Activated CD4-positive, alpha-beta memory T cell treated with anti-CD3 and anti-CD28 coated beads for 36 hours (primary cell): ENCODE data around the gene PRTFDC1. TPM values are rescaled to one million over a fixed set of nuclear protein-coding genes. Genes with fewer than 3 reads are reported as not detected.
"Not testable (repeated sequence)": the region's sequence is repeated elsewhere in the genome, so short reads cannot be mapped to it uniquely, and the experiment has no call there.

Source experiments
- CTCF ChIA-PET: fragments of 350-600 bp; sonication (Branson Sonifier 250); formaldehyde crosslinking; loops from one replicate; lab custom pipeline; 2021; ENCODE audit warnings: antibody characterized with exemption, inconsistent platforms; lab: Charles Lee
- POLR2A ChIA-PET: fragments of 350-600 bp; sonication (Branson Sonifier 250); formaldehyde crosslinking; loops from one replicate; lab custom pipeline; 2021; ENCODE audit warnings: antibody characterized with exemption; lab: Charles Lee
- DNase-seq: peaks from one replicate; pipeline ENCODE4 v3.0.0-alpha.2; 2020
- H3K27ac Mint-ChIP-seq: one replicate; pipeline ENCODE4 v1.8.0; 2021; ENCODE audit warnings: mixed read lengths
- H3K27me3 Mint-ChIP-seq: one replicate; pipeline ENCODE4 v1.8.0; 2021; ENCODE audit warnings: mixed read lengths
- H3K36me3 Mint-ChIP-seq: one replicate; pipeline ENCODE4 v1.8.0; 2021; ENCODE audit warnings: mixed read lengths
- H3K4me1 Mint-ChIP-seq: one replicate; pipeline ENCODE4 v1.8.0; 2021; ENCODE audit warnings: low read depth, mixed read lengths
- H3K4me3 Mint-ChIP-seq: one replicate; pipeline ENCODE4 v1.8.0; 2021; ENCODE audit warnings: mild to moderate bottlenecking, mixed read lengths
- H3K9me3 Mint-ChIP-seq: one replicate; pipeline ENCODE4 v1.8.0; 2021; ENCODE audit warnings: mixed read lengths
- intact Hi-C: fragments of 100-400 bp; cut with micrococcal nuclease; formaldehyde crosslinking; loops from one replicate; pipeline ENCODE4 v1.15.1; 2023
- total RNA-seq, 2 experiments: library from RNA; stranded (reverse); gene quantifications; one replicate each; pipeline ENCODE4 v1.2.3, GENCODE V29; 2021

The PRTFDC1 gene
- total RNA-seq, 2 experiments from 2014 or later, result 0.36 to 0.41 TPM

GRCh38 chr10:24848195-24848594, 104.2 kb downstream of the PRTFDC1 start:
- Mint-ChIP-seq H3K36me3 (no peaks in the 10 kb centered on the region), H3K9me3 (peaks cover 4% of the 10 kb centered on the region), H3K4me1 (peaks cover 8% of the 10 kb centered on the region), H3K27ac (no peak overlapping the region), H3K4me3 (no peak overlapping the region), H3K27me3 (peaks cover 4% of the 10 kb centered on the region)
- ChIA-PET POLR2A (no interaction called here), CTCF (no interaction called here)
- DNase-seq, result no peak
- intact Hi-C loops, result no loop called here

GRCh38 chr10:24847112-24848070, 105.0 kb downstream of the PRTFDC1 start:
- Mint-ChIP-seq H3K4me1 (peaks cover 8% of the 10 kb centered on the region), H3K27ac (no peak overlapping the region), H3K36me3 (no peaks in the 10 kb centered on the region), H3K4me3 (no peak overlapping the region), H3K27me3 (peaks cover 4% of the 10 kb centered on the region), H3K9me3 (peaks cover 4% of the 10 kb centered on the region)
- POLR2A ChIA-PET, result no interaction called here
- intact Hi-C loops, result no loop called here
- DNase-seq, result no peak
- CTCF ChIA-PET, result interaction anchor here (1.1 kb wide), 1 partner anchor 233 kb away, joined by 3 read pairs; no protein-coding TSS in a partner anchor

GRCh38 chr10:24844742-24845141, 107.7 kb downstream of the PRTFDC1 start:
- no peak overlapping the region for H3K4me3 Mint-ChIP-seq
- peaks cover 4% of the 10 kb centered on the region for H3K9me3 Mint-ChIP-seq
- CTCF ChIA-PET, result no interaction called here
- peaks cover 2% of the 10 kb centered on the region for H3K27me3 Mint-ChIP-seq
- no peak overlapping the region for H3K27ac Mint-ChIP-seq
- POLR2A ChIA-PET, result no interaction called here
- intact Hi-C loops, result no loop called here
- no peaks in the 10 kb centered on the region for H3K36me3 Mint-ChIP-seq
- no peak for DNase-seq
- no peaks in the 10 kb centered on the region for H3K4me1 Mint-ChIP-seq

DNA sequence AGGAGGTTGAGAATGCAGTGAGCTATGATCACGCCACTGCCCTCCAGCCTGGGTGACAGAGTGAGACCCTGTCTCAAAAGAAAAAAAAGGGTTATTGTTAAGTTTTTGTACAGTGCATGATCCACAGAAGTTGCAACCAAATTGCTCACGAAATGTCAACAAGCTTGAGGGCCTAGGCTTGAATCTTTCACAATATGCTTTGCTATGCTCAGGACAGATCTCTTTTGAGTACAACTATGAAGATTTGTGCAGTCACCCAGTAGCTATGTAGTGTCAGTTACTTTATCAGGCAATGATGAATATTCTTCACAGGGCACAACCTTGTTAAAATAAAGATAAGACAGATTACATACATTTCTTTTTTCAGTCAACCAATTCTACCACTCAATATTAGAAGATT, 109.2 kb downstream of the PRTFDC1 start:
- Mint-ChIP-seq H3K36me3 (no peaks in the 10 kb centered on the region), H3K9me3 (peaks cover 4% of the 10 kb centered on the region), H3K4me3 (no peak overlapping the region), H3K27ac (no peak overlapping the region), H3K27me3 (peaks cover 2% of the 10 kb centered on the region), H3K4me1 (no peaks in the 10 kb centered on the region)
- CTCF ChIA-PET, result no interaction called here
- DNase-seq, result no peak
- POLR2A ChIA-PET, result no interaction called here
- intact Hi-C loops, result no loop called here

GRCh38 chr10:24842856-24843255, 109.5 kb downstream of the PRTFDC1 start:
- Mint-ChIP-seq H3K4me1 (no peaks in the 10 kb centered on the region), H3K27ac (no peak overlapping the region), H3K36me3 (no peaks in the 10 kb centered on the region), H3K27me3 (peaks cover 2% of the 10 kb centered on the region), H3K9me3 (peaks cover 5% of the 10 kb centered on the region), H3K4me3 (no peak overlapping the region)
- DNase-seq, result no peak
- CTCF ChIA-PET, result no interaction called here
- intact Hi-C loops, result no loop called here
- POLR2A ChIA-PET, result no interaction called here

DNA sequence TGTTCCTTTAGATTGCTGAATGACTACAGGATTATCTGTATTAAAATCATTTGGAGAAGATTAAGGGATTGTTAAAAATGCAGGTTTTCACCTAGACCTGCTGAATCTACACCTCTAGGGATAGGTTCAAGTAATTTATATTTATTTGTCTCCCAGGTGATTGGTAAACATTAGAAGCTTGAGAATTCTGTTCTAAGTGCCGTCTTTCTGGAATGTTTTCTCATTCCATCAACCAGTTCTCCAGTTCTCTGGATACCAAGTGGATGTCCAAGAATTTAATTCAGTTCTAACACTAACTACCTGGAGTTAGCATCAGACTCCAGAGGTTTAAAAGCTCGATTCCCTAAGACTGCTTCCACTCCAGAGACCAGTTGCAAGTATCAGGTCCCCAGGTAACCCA, 110.9 kb downstream of the PRTFDC1 start:
- H3K36me3 Mint-ChIP-seq, result no peaks in the 10 kb centered on the region

GRCh38 chr10:24840784-24841183, 111.6 kb downstream of the PRTFDC1 start:
- no peak overlapping the region for H3K27ac Mint-ChIP-seq

More for the DNA sequence above, 110.9 kb downstream of the PRTFDC1 start:
- intact Hi-C loops, result no loop called here
- Mint-ChIP-seq H3K4me3 (no peak overlapping the region), H3K4me1 (no peaks in the 10 kb centered on the region), H3K27ac (no peak overlapping the region), H3K9me3 (peaks cover 16% of the 10 kb centered on the region), H3K27me3 (peaks cover 2% of the 10 kb centered on the region)
- ChIA-PET POLR2A (no interaction called here), CTCF (no interaction called here)
- no peak for DNase-seq

DNA sequence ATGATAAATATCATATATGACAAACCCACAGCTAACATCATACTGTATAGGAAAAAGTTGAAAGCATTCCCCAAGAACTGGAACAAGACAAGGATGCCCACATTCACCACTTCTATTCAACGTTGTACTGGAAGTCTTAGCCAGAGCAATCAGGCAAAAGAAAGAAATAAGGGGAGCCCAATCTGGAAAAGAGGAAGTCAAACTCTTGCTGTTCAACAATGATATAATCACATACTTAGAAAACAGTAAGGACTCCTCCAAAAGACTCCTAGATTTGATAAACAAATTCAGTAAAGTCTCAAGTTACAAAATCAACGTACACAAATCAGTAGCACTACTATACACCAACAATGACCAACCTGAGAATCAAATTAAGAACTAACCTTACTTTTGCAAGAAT, 114.6 kb downstream of the PRTFDC1 start:
- H3K36me3 Mint-ChIP-seq, H3K4me1 Mint-ChIP-seq, DNase-seq, POLR2A ChIA-PET, H3K27me3 Mint-ChIP-seq, H3K27ac Mint-ChIP-seq, H3K4me3 Mint-ChIP-seq, intact Hi-C loops: not testable (repeated sequence)
- peaks cover 15% of the 10 kb centered on the region for H3K9me3 Mint-ChIP-seq
- CTCF ChIA-PET, result interaction anchor here (0.9 kb wide), 1 partner anchor 18 kb away, joined by 3 read pairs; no protein-coding TSS in a partner anchor

More at GRCh38 chr10:24840784-24841183, 111.6 kb downstream of the PRTFDC1 start:
- no peaks in the 10 kb centered on the region for H3K36me3 Mint-ChIP-seq
- intact Hi-C loops, result no loop called here
- ChIA-PET POLR2A (no interaction called here), CTCF (no interaction called here)
- no peak for DNase-seq
- H3K4me3 Mint-ChIP-seq, result no peak overlapping the region
- peaks cover 4% of the 10 kb centered on the region for H3K27me3 Mint-ChIP-seq
- no peaks in the 10 kb centered on the region for H3K4me1 Mint-ChIP-seq
- peaks cover 18% of the 10 kb centered on the region for H3K9me3 Mint-ChIP-seq

DNA sequence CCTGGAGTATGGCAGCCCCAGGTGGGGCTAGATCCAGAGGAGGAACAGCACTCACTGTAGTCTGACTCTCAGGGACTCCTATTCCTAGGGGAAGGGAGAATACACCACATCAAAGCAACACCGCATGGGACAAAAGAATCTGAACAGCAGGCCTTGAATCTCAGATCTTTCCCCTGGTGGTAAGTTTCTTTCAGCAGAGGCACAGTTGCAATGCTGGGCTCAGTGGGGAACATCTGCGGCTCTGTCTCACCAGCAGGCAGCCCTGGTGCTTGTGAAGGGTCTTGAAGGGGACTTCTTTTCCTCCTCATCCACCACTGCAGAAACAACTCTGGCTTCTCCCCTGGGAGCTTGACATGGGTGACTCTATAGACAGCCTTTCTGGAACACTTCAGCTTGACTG, 117.5 kb downstream of the PRTFDC1 start:
- Mint-ChIP-seq H3K27me3 (peaks cover 2% of the 10 kb centered on the region), H3K9me3 (peaks cover 15% of the 10 kb centered on the region), H3K36me3 (no peaks in the 10 kb centered on the region), H3K4me1 (no peaks in the 10 kb centered on the region), H3K4me3 (no peak overlapping the region), H3K27ac (no peak overlapping the region)
- DNase-seq, result no peak
- intact Hi-C loops, result no loop called here
- POLR2A ChIA-PET, result no interaction called here
- CTCF ChIA-PET, result no interaction called here

GRCh38 chr10:24826009-24826408, 126.4 kb downstream of the PRTFDC1 start:
- peaks cover 36% of the 10 kb centered on the region for H3K4me1 Mint-ChIP-seq
- intact Hi-C loops, result no loop called here
- ChIA-PET POLR2A (no interaction called here), CTCF (no interaction called here)
- H3K9me3 Mint-ChIP-seq, result no peaks in the 10 kb centered on the region
- H3K27ac Mint-ChIP-seq, result no peak overlapping the region
- H3K27me3 Mint-ChIP-seq, result no peaks in the 10 kb centered on the region
- no peaks in the 10 kb centered on the region for H3K36me3 Mint-ChIP-seq
- peak overlapping the region; percentile 40 for H3K4me3 Mint-ChIP-seq
- no peak for DNase-seq

GRCh38 chr10:24825551-24825950, 126.9 kb downstream of the PRTFDC1 start:
- Mint-ChIP-seq H3K4me1 (peaks cover 36% of the 10 kb centered on the region), H3K27me3 (no peaks in the 10 kb centered on the region), H3K9me3 (no peaks in the 10 kb centered on the region), H3K27ac (no peak overlapping the region), H3K36me3 (no peaks in the 10 kb centered on the region), H3K4me3 (no peak overlapping the region)
- no peak for DNase-seq
- intact Hi-C loops, result loop anchor here (2.0 kb wide), 2 partner anchors 95 to 191 kb away; partner anchors contain the start of genes ENKUR and THNSL1
- POLR2A ChIA-PET, result no interaction called here
- CTCF ChIA-PET, result no interaction called here

GRCh38 chr10:24824536-24824935, 127.9 kb downstream of the PRTFDC1 start:
- no peak overlapping the region for H3K4me3 Mint-ChIP-seq
- ChIA-PET POLR2A (no interaction called here), CTCF (interaction anchor here (0.6 to 0.7 kb wide), 2 partner anchors 37 to 207 kb away, joined by 3 read pairs; no protein-coding TSS in a partner anchor)
- H3K9me3 Mint-ChIP-seq, result no peaks in the 10 kb centered on the region
- peaks cover 36% of the 10 kb centered on the region for H3K4me1 Mint-ChIP-seq
- intact Hi-C loops, result loop anchor here (2.0 to 5.0 kb wide), 3 partner anchors 43 to 192 kb away; partner anchors contain the start of genes ENKUR and THNSL1
- no peak overlapping the region for H3K27ac Mint-ChIP-seq
- DNase-seq, result no peak
- H3K27me3 Mint-ChIP-seq, result no peaks in the 10 kb centered on the region
- no peaks in the 10 kb centered on the region for H3K36me3 Mint-ChIP-seq
